ENCODE results near the gene P4HA3.

The P4HA3 gene

GRCh38 chr11:74316772-74317505, 5.5 kb upstream of the P4HA3 start:
- no peak for DNase-seq

- DNase-seq = no peak
Observed at GRCh38 chr11:74312326-74312725, 886 bp upstream of the P4HA3 start.

DNA sequence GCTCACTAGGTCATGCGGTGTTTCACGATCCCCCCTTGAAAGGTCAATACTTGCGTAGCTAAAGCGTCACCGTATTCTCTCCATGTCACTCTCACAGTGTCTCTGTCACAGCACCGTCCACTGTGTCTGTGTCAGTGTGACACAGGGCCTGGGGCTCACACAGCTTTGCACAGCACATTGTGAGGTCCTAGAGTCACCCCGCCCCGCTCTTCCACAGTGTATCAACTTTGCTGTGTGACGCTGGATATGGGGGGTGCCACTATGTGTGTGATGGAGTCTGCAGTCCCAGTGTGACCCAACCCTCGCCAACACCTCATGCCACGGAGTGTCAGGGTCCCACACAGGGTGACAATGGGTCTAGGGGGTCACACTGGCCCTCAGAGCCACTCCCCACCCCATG, 583 bp downstream of the P4HA3 start:
- no peak for DNase-seq

DNA sequence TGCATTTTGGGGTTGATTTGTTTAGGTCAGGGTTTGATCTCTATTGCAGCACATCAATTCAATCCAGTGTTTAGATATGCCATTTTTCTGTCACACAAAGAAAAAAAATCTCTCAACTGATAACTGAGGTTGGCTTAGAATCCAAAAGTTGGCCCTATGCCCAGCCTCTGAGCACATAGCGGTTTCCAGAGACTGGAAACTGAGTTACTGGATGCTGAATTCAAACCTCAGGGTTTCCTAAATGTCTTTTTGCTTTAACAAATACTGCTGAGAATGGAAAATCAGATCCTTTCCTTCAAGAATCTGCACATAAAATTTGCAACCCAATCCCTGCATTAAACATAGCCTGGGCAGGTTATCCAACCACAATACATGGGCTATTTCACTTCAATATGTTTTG, 4.0 kb downstream of the P4HA3 start:
- peak; percentile 66 for DNase-seq

GRCh38 chr11:74306435-74307175, 4.8 kb downstream of the P4HA3 start:
- no peak for DNase-seq

DNA sequence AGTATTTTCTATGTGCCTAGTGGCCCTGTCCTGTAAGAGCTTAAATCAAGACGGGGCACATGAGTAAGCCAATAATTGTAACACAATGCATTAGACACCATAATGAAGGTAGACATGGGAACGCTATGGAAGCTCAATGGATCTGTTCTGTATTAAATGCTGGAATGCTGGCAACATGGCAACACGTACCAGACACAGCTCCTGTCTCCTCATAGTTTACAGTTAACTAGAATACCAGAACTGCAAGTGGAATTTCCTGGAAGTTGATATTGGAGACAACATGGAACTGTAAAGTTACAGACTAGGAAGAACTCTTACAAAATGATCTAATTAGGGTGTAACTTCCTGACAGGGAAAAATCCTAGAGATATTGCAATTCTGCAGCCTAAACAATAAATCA, 12.4 kb downstream of the P4HA3 start:
- DNase-seq = no peak

DNA sequence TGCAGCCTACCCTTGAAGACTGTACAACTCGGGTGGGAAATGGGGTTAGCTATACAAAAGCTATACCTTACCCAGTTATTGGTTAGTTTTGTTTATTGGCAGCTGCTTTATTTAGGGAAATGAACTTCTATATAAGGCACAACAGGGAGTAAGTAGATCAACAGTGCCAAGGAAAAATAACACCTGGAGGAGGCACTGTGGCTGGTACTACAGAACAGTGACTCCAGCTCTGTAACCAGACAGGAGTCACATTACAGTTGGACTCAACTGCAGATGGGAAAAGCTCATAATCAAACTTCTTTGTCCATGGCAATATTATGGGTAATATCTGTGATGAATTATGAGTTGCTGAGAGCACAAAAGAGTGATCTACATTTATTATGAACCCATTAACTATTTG, 14.0 kb downstream of the P4HA3 start:
- no peak for DNase-seq

DNA sequence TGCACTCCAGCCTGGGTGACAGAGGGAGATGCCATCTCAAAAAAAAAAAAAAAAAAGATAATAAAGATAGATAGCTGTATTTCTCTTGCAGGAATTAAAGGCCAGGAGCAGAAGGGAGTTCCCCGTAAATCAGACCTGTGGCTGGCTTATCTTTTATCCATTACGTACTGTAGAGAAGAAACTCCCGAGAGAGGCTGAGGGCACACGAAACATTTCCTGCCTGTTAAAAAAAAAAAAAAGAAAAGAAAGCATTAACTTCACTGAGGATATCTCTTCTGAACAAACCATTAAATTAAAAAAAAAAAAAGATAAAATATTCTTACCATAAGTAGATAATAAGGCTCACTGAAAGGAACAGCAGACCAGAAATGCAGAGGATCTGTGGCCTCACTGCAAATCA, 22.5 kb downstream of the P4HA3 start:
- DNase-seq = no peak

- DNase-seq = no peak
Observed at GRCh38 chr11:74288161-74288560, 23.3 kb downstream of the P4HA3 start.

GRCh38 chr11:74284466-74284865, 27.0 kb downstream of the P4HA3 start:
- DNase-seq = no peak

DNA sequence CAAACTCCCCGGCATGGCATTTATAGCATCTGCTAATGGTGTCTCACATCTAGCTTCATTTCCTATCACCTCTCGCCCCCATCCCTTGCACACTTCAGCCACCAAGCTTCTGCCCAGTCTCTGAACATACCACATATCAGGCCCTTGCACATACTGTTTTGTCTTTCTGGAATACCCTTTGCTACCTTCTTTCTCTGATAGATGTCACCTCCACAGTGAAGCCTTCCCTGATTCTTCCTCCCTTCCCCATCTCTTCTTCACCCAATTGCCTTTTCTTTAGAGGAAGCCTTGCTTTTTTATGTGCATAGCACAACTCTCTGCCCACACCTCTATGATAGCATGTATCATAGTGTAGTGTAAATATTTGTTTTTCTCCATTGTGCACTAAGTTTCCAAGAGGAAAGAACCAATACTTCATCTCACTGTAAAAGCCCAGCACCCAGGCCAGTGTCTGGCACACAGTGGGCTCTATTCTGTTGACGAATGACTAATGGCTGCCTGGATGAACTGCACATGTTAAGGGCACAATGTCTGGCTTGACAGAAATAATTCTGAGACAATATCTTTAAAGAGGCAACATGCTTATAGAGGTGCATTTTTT, 27.8 kb downstream of the P4HA3 start:
- DNase-seq = no peak

GRCh38 chr11:74282914-74283371, 28.5 kb downstream of the P4HA3 start:
- no peak for DNase-seq

GRCh38 chr11:74282421-74282820, 29.0 kb downstream of the P4HA3 start:
- no peak for DNase-seq

DNA sequence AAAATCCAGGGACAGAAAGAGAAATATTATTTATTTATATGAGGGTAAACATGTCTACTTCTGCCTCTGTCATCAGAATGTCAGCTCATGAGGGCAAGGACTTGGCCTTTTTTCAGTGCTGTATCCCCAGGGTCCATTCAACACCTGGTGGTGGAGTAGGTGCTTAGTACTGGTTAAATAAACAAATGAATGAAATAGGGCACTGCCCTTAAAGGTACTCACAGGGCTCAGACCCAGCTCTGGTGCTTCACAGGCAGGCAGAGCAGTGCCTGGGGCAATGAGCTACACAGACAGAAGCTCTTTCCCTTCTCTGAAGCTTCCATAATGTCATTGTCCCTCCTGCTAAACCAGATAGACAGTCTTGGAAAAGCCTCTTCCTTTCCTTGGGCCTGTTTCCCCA, 30.9 kb downstream of the P4HA3 start:
- DNase-seq = no peak

DNA sequence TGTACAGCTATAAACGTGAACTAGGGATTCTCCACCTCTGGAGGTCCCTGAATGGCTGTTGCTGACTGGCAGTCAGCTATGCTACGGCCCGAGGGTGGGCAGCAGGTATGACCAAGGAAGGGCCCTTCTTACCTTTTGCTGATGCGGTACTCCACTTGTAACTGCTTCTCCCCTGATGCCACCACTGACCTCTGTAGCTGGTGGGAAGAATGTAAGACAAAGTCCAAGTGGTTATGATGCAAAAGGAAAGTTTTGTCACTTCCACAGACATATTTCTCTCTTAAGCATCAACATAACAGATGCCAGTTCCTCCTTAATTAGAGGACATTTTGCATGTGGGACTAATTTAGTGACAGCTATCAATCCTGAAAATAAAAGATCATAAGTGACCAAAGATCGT, 32.2 kb downstream of the P4HA3 start:
- DNase-seq = no peak

- peak; percentile 80 for DNase-seq
Observed at GRCh38 chr11:74278721-74279161, 32.7 kb downstream of the P4HA3 start.

- no peak for DNase-seq
Observed at GRCh38 chr11:74278103-74278502, 33.3 kb downstream of the P4HA3 start.

- no peak for DNase-seq
Observed at GRCh38 chr11:74276581-74276980, 34.9 kb downstream of the P4HA3 start.

GRCh38 chr11:74272276-74272675, 39.2 kb downstream of the P4HA3 start:
- DNase-seq = no peak

GRCh38 chr11:74269161-74269811, 42.2 kb downstream of the P4HA3 start:
- peak; percentile 33 for DNase-seq

- no peak for DNase-seq
Observed at GRCh38 chr11:74268456-74268855, 43.0 kb downstream of the P4HA3 start.

GRCh38 chr11:74267014-74267413, 44.4 kb downstream of the P4HA3 start:
- DNase-seq = peak; percentile 47

- no peak for DNase-seq
Observed at GRCh38 chr11:74265256-74265655, 46.2 kb downstream of the P4HA3 start.

Data from femur (tissue), 1 donor.